ENCODE results near the gene DCHS1.

The DCHS1 gene

GRCh38 chr11:6667733-6668374, 12.2 kb upstream of the DCHS1 start:
- TF ChIP-seq CTCF (IDR thresholded peaks at IDR 0.05; ENCODE audit: insufficient read depth, low read depth, low read length, missing control alignments): peak; percentile 51
- peak; percentile 30 for DNase-seq (ENCODE audit: low read depth)
- H3K4me3 ChIP-seq (ENCODE audit: low read length): no peak overlapping the region

GRCh38 chr11:6666302-6667183, 10.9 kb upstream of the DCHS1 start:
- TF ChIP-seq CTCF (IDR thresholded peaks at IDR 0.05; ENCODE audit: insufficient read depth, low read depth, low read length, missing control alignments): no peak
- no peak overlapping the region for H3K4me3 ChIP-seq (ENCODE audit: low read length)
- no peak for DNase-seq (ENCODE audit: low read depth)

DNA sequence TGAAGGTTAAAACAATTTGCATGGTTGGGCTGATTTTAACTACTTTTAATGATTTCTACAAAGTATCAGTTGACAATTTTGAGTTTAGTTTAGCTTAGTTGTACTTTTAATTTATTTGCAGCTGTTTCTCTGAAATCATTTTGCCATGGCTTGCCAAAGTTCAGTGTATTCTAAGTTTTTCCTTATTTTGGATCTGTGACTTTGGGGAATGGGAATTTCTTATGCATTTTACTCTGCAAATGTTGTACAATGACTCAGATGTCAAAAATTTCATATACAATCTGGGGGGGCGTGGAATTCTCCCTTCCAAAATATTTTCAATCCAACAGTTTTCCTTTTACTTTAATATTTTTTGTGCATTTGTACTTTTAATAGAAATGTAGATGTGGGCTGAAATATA, 8.9 kb upstream of the DCHS1 start:
- TF ChIP-seq CTCF (IDR thresholded peaks at IDR 0.05; ENCODE audit: insufficient read depth, low read depth, low read length, missing control alignments): no peak
- no peak for DNase-seq (ENCODE audit: low read depth)
- H3K4me3 ChIP-seq (ENCODE audit: low read length): no peak overlapping the region

DNA sequence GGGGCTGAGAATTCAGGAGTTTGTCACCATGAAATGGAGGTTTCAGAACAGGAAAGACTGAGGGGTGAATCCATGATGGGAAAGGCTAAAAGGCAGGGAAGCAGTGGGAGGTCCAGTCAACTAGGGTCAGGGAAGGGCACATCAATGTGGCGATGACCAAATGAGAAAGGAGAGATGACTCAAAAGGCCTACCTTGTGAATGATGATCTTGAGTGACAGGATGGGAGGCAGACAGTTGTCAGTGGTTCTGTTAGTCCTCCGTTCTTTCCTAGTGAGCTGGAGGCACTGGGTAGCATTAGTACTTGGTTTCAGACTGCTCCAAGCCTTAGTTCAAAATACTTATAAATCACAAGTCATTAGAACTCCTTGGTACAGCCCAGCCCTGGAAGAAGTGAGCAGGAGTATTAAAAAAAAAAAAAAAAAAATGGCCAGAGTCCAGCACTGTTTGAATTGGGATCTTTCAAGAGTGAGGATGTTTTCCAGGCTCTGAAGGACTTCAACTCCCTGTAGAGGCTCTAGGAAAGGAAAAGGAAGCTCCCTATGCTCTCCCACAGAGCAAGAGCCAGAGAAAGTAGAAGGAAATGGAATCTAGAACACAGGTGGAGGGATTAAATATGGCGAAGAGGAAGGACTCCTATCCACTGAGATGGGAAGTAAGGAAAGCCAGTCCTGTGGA, 8.3 kb upstream of the DCHS1 start:
- DNase-seq (ENCODE audit: low read depth): no peak
- TF ChIP-seq CTCF (IDR thresholded peaks at IDR 0.05; ENCODE audit: insufficient read depth, low read depth, low read length, missing control alignments): no peak
- H3K4me3 ChIP-seq (ENCODE audit: low read length): no peak overlapping the region

- no peak for DNase-seq (ENCODE audit: low read depth)
- TF ChIP-seq CTCF (IDR thresholded peaks at IDR 0.05; ENCODE audit: insufficient read depth, low read depth, low read length, missing control alignments): no peak
- H3K4me3 ChIP-seq (ENCODE audit: low read length): no peak overlapping the region
Observed at GRCh38 chr11:6660712-6661111, 5.1 kb upstream of the DCHS1 start.

GRCh38 chr11:6658647-6659046, 3.0 kb upstream of the DCHS1 start:
- no peak for DNase-seq (ENCODE audit: low read depth)
- TF ChIP-seq CTCF (IDR thresholded peaks at IDR 0.05; ENCODE audit: insufficient read depth, low read depth, low read length, missing control alignments): no peak
- no peak overlapping the region for H3K4me3 ChIP-seq (ENCODE audit: low read length)

All from epithelial cell of esophagus (primary cell).